CD4-positive, alpha-beta T cell (primary cell): ENCODE measurements around the gene YPEL1. TPM values are rescaled to one million over a fixed set of nuclear protein-coding genes. Genes with fewer than 3 reads are reported as not detected.

ENCODE experiments used
- ATAC-seq: fragments of 200-7000 bp; cut with Tn5 transposase; one replicate; pipeline ENCODE4 v1.10.0; 2022; ENCODE audit warnings: mild to moderate bottlenecking; ENCODE audit not compliant: poor library complexity
- CTCF ChIA-PET: fragments of 350-600 bp; sonication (Branson Sonifier 250); formaldehyde crosslinking; loops from one replicate; lab custom pipeline; 2021; ENCODE audit warnings: antibody characterized with exemption, inconsistent platforms; lab: Charles Lee
- POLR2A ChIA-PET: fragments of 350-600 bp; sonication (Branson Sonifier 250); formaldehyde crosslinking; loops from one replicate; lab custom pipeline; 2021; ENCODE audit warnings: antibody characterized with exemption, inconsistent platforms; lab: Charles Lee
- DNase-seq, 14 experiments: peaks; one replicate each; pipeline ENCODE4 v3.0.0-alpha.2; 2013 to 2020; ENCODE audit warnings: mixed read lengths in 2 of 14
- H3K27ac ChIP-seq, 2 donors: one replicate each; pipeline versions ENCODE4 v1.5.1 to v1.7.0; 2013; ENCODE audit warnings: low read length in 2 of 2, low read depth in 1 of 2, mild to moderate bottlenecking in 1 of 2
- H3K27me3 ChIP-seq, 2 experiments: 1 replicate in 1 of 2; 2 replicates in 1 of 2; pipeline versions ENCODE4 v1.6.1 to v1.7.0; 2013; ENCODE audit warnings: low read length in 2 of 2, control low read depth in 1 of 2, mild to moderate bottlenecking in 1 of 2, moderate library complexity in 1 of 2; ENCODE audit not compliant: insufficient read depth in 2 of 2, control insufficient read depth in 1 of 2
- H3K36me3 ChIP-seq: one replicate; pipeline ENCODE4 v1.6.1; 2013; ENCODE audit warnings: low read length, control low read depth; ENCODE audit not compliant: insufficient read depth
- H3K4me1 ChIP-seq: one replicate; pipeline ENCODE4 v1.6.1; 2013; ENCODE audit warnings: low read length, control low read depth; ENCODE audit not compliant: insufficient read depth
- H3K4me3 ChIP-seq: one replicate; pipeline ENCODE4 v1.5.1; 2013; ENCODE audit warnings: mild to moderate bottlenecking, low read length, moderate library complexity
- H3K9me3 ChIP-seq, 2 experiments: 1 replicate in 1 of 2; 2 replicates in 1 of 2; pipeline versions ENCODE4 v1.6.1 to v1.7.0; 2013; ENCODE audit warnings: low read length in 2 of 2, mild to moderate bottlenecking in 2 of 2, control low read depth in 1 of 2, moderate library complexity in 1 of 2; ENCODE audit not compliant: control insufficient read depth in 1 of 2, insufficient read depth in 1 of 2
- H3K27ac Mint-ChIP-seq: one replicate; pipeline ENCODE4 v1.8.0; 2020; ENCODE audit warnings: mixed read lengths
- H3K27me3 Mint-ChIP-seq: one replicate; pipeline ENCODE4 v1.8.0; 2021; ENCODE audit warnings: mixed read lengths
- H3K36me3 Mint-ChIP-seq: one replicate; pipeline ENCODE4 v1.8.0; 2021; ENCODE audit warnings: low read depth, mixed read lengths
- H3K4me1 Mint-ChIP-seq: one replicate; pipeline ENCODE4 v1.8.0; 2021; ENCODE audit warnings: low read depth, mixed read lengths
- H3K4me3 Mint-ChIP-seq: one replicate; pipeline ENCODE4 v1.8.0; 2020; ENCODE audit warnings: mild to moderate bottlenecking, mixed read lengths
- H3K9me3 Mint-ChIP-seq: one replicate; pipeline ENCODE4 v1.8.0; 2020; ENCODE audit warnings: mixed read lengths
- intact Hi-C, 2 experiments: fragments of 100-400 bp; cut with DNase I in 1 of 2; cut with micrococcal nuclease in 1 of 2; formaldehyde crosslinking; loops; one replicate each; pipeline versions ENCODE4 v1.15.1 to v1.9.0; 2023 to 2025; cut with DNase I, micrococcal nuclease
- total RNA-seq, 174 experiments: library from RNA in 2 of 174; stranded (reverse) in 2 of 174; gene quantifications; one replicate each; pipeline ENCODE4 v1.2.3 and lab custom pipeline; 2021 to 2026
- TF ChIP-seq, protein P1 (sequence below): fragments of 200-600 bp; IDR thresholded peaks from one replicate; pipeline ENCODE4 v1.8.0; 2022; ENCODE audit warnings: antibody characterized with exemption, mild to moderate bottlenecking

The YPEL1 gene
- total RNA-seq, 2 experiments from 2014 or later, result 2.3 to 2.6 TPM

DNA sequence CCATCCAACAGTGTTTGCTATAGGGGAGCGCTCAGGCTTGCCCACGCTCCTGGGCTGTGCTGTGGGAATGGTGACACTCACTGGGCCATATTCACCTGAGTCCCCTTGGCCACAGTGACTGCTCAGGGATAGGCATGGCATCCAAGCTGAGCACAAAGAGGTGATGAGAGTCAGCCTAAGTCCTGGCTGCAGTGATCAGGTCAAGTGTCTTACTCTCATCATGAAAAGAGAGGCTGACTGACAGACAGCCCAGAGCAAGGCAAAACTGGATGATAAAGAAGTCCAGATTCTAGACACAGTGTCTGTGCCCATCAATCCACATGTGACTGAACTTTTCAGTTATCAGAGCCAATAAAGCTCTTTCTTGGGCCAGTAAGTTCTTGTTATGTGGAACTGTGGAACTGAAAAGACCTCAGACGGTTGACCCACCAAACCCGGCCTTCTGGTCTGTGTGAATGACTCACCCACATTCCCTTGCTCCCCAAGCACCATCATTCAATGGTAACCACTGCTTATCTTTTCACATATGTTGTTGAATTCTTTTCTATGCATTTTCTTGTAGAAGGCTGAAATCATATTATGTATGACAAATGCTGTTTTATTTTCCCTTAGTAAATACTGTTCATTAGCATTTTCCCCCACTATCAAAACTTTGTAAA, 43.2 kb upstream of the YPEL1 start:
- Mint-ChIP-seq H3K27me3 (no peaks in the 10 kb centered on the region), H3K4me3 (no peak overlapping the region), H3K4me1 (no peaks in the 10 kb centered on the region), H3K9me3 (no peaks in the 10 kb centered on the region), H3K36me3 (peaks cover 51% of the 10 kb centered on the region), H3K27ac (no peak overlapping the region)
- H3K36me3 ChIP-seq, result peaks cover 32% of the 10 kb centered on the region
- ATAC-seq, result no peak
- no peaks in the 10 kb centered on the region for H3K27me3 ChIP-seq
- no peak for DNase-seq
- intact Hi-C loops, result no loop called here
- POLR2A ChIA-PET, result no interaction called here
- H3K27ac ChIP-seq, result no peak overlapping the region
- TF ChIP-seq, protein P1, sequence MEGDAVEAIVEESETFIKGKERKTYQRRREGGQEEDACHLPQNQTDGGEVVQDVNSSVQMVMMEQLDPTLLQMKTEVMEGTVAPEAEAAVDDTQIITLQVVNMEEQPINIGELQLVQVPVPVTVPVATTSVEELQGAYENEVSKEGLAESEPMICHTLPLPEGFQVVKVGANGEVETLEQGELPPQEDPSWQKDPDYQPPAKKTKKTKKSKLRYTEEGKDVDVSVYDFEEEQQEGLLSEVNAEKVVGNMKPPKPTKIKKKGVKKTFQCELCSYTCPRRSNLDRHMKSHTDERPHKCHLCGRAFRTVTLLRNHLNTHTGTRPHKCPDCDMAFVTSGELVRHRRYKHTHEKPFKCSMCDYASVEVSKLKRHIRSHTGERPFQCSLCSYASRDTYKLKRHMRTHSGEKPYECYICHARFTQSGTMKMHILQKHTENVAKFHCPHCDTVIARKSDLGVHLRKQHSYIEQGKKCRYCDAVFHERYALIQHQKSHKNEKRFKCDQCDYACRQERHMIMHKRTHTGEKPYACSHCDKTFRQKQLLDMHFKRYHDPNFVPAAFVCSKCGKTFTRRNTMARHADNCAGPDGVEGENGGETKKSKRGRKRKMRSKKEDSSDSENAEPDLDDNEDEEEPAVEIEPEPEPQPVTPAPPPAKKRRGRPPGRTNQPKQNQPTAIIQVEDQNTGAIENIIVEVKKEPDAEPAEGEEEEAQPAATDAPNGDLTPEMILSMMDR, result no peak
- CTCF ChIA-PET, result no interaction called here
- no peaks in the 10 kb centered on the region for H3K9me3 ChIP-seq
- no peaks in the 10 kb centered on the region for H3K4me1 ChIP-seq
- no peak overlapping the region for H3K4me3 ChIP-seq

DNA sequence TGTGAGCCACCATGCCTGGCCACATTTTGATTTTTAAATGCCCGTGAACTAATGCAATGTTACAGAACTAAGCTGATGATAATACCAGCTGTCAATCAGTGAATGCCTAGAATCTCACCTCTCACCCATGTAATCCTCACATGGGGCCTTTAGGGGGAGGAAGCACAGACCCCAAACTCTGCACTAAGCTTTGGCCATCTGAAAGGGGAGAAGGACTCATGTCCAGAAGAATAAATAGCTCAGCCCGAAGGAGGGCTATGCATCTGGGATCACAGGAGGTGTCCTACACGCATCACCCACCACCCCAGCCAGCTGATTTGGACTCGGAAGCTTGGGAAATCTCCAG, 36.0 kb upstream of the YPEL1 start:
- H3K27ac ChIP-seq, result no peak overlapping the region
- CTCF ChIA-PET, result no interaction called here

DNA sequence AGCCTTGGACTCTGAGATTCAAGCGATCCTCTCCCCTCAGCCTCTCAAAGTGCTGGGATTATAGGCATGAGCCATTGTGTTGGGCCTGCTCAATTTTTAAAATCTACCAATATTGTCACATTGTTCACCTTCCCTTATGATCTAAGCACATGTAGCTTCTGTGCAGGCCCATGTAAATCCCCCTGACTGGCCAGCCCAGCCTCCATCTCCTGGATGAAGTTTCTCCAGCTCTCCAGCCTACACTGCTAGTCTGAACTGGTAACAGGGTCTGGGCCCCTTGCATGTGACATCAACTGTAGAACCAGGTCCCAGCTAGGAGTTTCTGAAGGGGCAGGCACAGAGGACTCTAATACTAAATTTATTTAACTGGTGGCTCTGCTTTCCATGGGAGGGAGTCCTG, 32.8 kb upstream of the YPEL1 start:
- H3K4me1 ChIP-seq, result peaks cover 52% of the 10 kb centered on the region
- peaks cover 46% of the 10 kb centered on the region for H3K4me1 Mint-ChIP-seq

More for the DNA sequence above, 36.0 kb upstream of the YPEL1 start:
- DNase-seq, result no peak
- Mint-ChIP-seq H3K36me3 (peaks cover 87% of the 10 kb centered on the region), H3K4me1 (peaks cover 18% of the 10 kb centered on the region), H3K4me3 (no peak overlapping the region), H3K9me3 (no peaks in the 10 kb centered on the region), H3K27me3 (no peaks in the 10 kb centered on the region), H3K27ac (no peak overlapping the region)
- Histone ChIP-seq H3K4me3 (no peak overlapping the region), H3K36me3 (peaks cover 63% of the 10 kb centered on the region), H3K27me3 (no peaks in the 10 kb centered on the region), H3K9me3 (no peaks in the 10 kb centered on the region), H3K4me1 (peaks cover 20% of the 10 kb centered on the region)
- intact Hi-C loops, result no loop called here
- POLR2A ChIA-PET, result no interaction called here
- ATAC-seq, result no peak
- TF ChIP-seq, protein P1, result no peak

More for the DNA sequence above, 32.8 kb upstream of the YPEL1 start:
- no peaks in the 10 kb centered on the region for H3K9me3 ChIP-seq
- no peaks in the 10 kb centered on the region for H3K27me3 Mint-ChIP-seq
- no peak overlapping the region for H3K4me3 ChIP-seq
- H3K36me3 ChIP-seq, result peaks cover 77% of the 10 kb centered on the region
- POLR2A ChIA-PET, result interaction anchor here (2.6 kb wide), 1 partner anchor 33 kb away, joined by 7 read pairs; the partner anchor contains the start of gene YPEL1
- no peak overlapping the region for H3K27ac Mint-ChIP-seq
- DNase-seq (no peak), ATAC-seq (no peak)
- no peak overlapping the region for H3K4me3 Mint-ChIP-seq
- H3K27ac ChIP-seq, result no peak overlapping the region
- no peaks in the 10 kb centered on the region for H3K27me3 ChIP-seq
- intact Hi-C loops, result no loop called here
- H3K36me3 Mint-ChIP-seq, result peaks cover 94% of the 10 kb centered on the region
- CTCF ChIA-PET, result interaction anchor here (0.7 kb wide), 1 partner anchor 808 kb away, joined by 4 read pairs; no protein-coding TSS in a partner anchor
- TF ChIP-seq, protein P1, result no peak
- no peaks in the 10 kb centered on the region for H3K9me3 Mint-ChIP-seq
